ENCODE data around the gene BNIP1.

The BNIP1 gene

GRCh38 chr5:173192561-173192960 lies 48.2 kb downstream of the BNIP1 start:
- no peak for TF ChIP-seq CTCF (IDR thresholded peaks at IDR 0.05; ENCODE audit: insufficient read depth, low read depth, low read length, missing control alignments)
- DNase-seq (ENCODE audit: low read depth) = no peak
- no peak overlapping the region for H3K4me3 ChIP-seq (ENCODE audit: low read depth, low read length)

- no peak for TF ChIP-seq CTCF (IDR thresholded peaks at IDR 0.05; ENCODE audit: insufficient read depth, low read depth, low read length, missing control alignments)
- H3K4me3 ChIP-seq (ENCODE audit: low read depth, low read length) = no peak overlapping the region
- DNase-seq (ENCODE audit: low read depth) = no peak
These were observed 52.0 kb downstream of the BNIP1 start for GRCh38 chr5:173196133-173196952.

- H3K4me3 ChIP-seq (ENCODE audit: low read depth, low read length) = no peak overlapping the region
- TF ChIP-seq CTCF (IDR thresholded peaks at IDR 0.05; ENCODE audit: insufficient read depth, low read depth, low read length, missing control alignments) = no peak
- DNase-seq (ENCODE audit: low read depth) = no peak
These were observed 53.1 kb downstream of the BNIP1 start for GRCh38 chr5:173197375-173197891.

- no peak for TF ChIP-seq CTCF (IDR thresholded peaks at IDR 0.05; ENCODE audit: insufficient read depth, low read depth, low read length, missing control alignments)
- no peak for DNase-seq (ENCODE audit: low read depth)
- H3K4me3 ChIP-seq (ENCODE audit: low read depth, low read length) = no peak overlapping the region
These were observed 53.7 kb downstream of the BNIP1 start for GRCh38 chr5:173198049-173198448.

GRCh38 chr5:173200356-173200755 lies 56.0 kb downstream of the BNIP1 start:
- TF ChIP-seq CTCF (IDR thresholded peaks at IDR 0.05; ENCODE audit: insufficient read depth, low read depth, low read length, missing control alignments) = no peak
- no peak for DNase-seq (ENCODE audit: low read depth)
- no peak overlapping the region for H3K4me3 ChIP-seq (ENCODE audit: low read depth, low read length)

GRCh38 chr5:173201636-173202265 lies 57.4 kb downstream of the BNIP1 start:
- no peak for DNase-seq (ENCODE audit: low read depth)
- no peak for TF ChIP-seq CTCF (IDR thresholded peaks at IDR 0.05; ENCODE audit: insufficient read depth, low read depth, low read length, missing control alignments)
- no peak overlapping the region for H3K4me3 ChIP-seq (ENCODE audit: low read depth, low read length)

Measured in GM12865 (cell line).